NT2/D1 (cell line): ENCODE results near the gene CTIF.

ENCODE experiments used
- DNase-seq: peaks from one replicate; pipeline ENCODE4 v3.0.0-alpha.2; 2011; ENCODE audit warnings: low read depth, low spot score
- H3K27me3 ChIP-seq: 2 replicates; pipeline ENCODE4 v1.6.0; 2011; ENCODE audit warnings: mild to moderate bottlenecking; ENCODE audit not compliant: insufficient read length, insufficient read depth
- H3K36me3 ChIP-seq: 2 replicates; pipeline ENCODE4 v1.6.1; 2011; ENCODE audit warnings: mild to moderate bottlenecking, low read length, mixed read lengths; ENCODE audit not compliant: insufficient read depth, insufficient read length
- H3K4me1 ChIP-seq: 2 replicates; pipeline ENCODE4 v1.5.1; 2011; ENCODE audit not compliant: insufficient read depth, insufficient read length
- H3K4me3 ChIP-seq: 2 replicates; pipeline ENCODE4 v1.5.1; 2011; ENCODE audit warnings: low read depth; ENCODE audit not compliant: insufficient read length
- H3K9ac ChIP-seq: 2 replicates; pipeline ENCODE4 v1.6.0; 2011; ENCODE audit warnings: low read depth; ENCODE audit not compliant: insufficient read length
- H3K9me3 ChIP-seq: 2 replicates; pipeline ENCODE4 v1.5.1; 2011; ENCODE audit warnings: mild to moderate bottlenecking, low read length; ENCODE audit not compliant: insufficient read depth
- SUZ12 ChIP-seq: IDR thresholded peaks from 2 replicates; pipeline ENCODE4 v1.6.1; 2011; ENCODE audit not compliant: insufficient read length, insufficient read depth; ENCODE audit errors: extremely low read depth
- YY1 ChIP-seq: IDR thresholded peaks from 2 replicates; pipeline ENCODE4 v1.6.1; 2011; ENCODE audit not compliant: insufficient read length, insufficient read depth
- ZNF274 ChIP-seq: IDR thresholded peaks from 2 replicates; pipeline ENCODE4 v1.6.1; 2011; ENCODE audit warnings: mild to moderate bottlenecking, low read depth, low read length

Gene CTIF

DNA sequence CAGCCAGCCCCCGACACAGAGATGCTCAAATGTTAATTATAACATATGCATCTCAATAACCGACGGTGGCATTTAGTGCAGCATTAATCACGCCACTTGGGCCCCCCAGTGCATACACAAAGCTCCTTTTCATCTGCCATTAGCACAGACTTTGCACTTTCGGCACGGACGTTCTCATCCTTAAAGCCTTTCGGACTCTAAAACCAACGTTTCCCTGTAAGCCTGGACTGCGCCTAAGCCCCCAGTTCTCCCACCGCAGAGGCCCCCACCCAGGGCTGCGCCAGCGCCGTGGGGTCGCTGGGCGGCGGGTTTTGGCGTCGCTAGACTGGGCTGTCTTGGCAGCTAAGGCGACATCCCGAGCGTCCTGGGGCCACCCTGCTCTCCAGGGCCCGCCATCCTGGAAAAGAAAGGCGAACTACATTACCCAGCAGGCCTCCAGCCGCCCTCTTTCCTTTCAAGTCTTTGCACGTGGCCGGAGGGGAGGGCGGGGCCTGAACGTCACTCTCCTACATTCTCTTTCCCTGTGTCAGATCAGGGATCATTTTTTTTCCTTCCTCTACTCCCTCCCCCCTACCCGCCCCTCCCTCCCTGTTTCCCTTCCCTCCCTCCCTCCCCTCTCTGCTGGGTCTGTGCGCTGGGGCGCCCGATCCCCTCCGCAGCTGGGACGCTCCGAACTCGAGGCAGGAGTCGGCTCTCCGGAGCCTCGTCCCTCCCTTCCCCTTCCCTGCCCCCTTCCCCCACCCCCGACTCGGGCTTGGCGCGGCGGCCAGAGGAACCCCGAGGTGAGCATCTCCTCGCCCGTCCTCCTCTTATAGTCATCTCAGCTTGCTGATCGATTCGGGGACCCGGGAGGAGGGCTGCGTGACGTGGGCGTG is at the start of gene CTIF:
Gene CTIF (plus strand): TSS at position 501 of the 875 bp plus-strand sequence. CDS start 80,535 bp downstream, outside the sequence.
- TF ChIP-seq YY1 = peak; percentile 72
- no peak for TF ChIP-seq SUZ12
- Histone ChIP-seq H3K27me3 (no peaks in the 10 kb centered on the region), H3K9me3 (no peaks in the 10 kb centered on the region), H3K9ac (peak within 1 kb of the TSS; percentile 80), H3K4me3 (peak within 1 kb of the TSS; percentile 71), H3K4me1 (no peaks in the 10 kb centered on the region), H3K36me3 (peaks cover 1% of the 10 kb centered on the region)
- peak; percentile 95 for DNase-seq

DNA sequence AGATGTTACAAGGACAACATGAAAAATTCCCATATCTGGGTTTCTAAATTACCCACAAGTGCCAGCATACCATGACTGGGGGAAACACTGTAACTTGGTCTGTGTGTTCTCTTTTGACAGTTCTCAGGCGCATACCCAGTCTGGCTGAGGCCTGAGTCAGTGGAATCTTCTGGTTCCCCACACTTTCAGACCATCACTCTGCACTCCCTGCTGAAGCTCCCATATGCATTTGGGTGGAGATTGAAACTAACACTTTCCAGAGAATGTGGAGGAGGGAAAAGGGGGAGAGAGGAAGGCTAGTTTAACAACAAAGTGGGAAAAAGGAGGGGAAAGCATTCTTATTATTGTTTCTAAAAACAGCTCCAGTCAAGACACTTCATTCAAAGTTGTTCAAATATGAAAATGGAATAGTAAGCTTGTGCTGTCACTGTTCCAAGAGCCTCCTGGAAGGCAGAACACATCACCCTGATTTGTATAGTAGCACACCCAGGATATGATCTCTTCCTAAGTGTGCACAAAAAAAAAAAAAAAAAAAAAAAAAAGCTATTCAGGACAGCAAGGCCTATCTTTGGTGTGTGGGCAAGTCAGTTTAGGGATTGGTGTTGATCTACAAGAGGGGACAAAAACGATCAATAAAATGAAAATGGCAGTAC is 48.1 kb upstream of the CTIF start:
- Histone ChIP-seq H3K9me3 (no peaks in the 10 kb centered on the region), H3K36me3 (no peaks in the 10 kb centered on the region), H3K4me3 (no peak overlapping the region), H3K9ac (no peak overlapping the region), H3K4me1 (peaks cover 3% of the 10 kb centered on the region), H3K27me3 (no peaks in the 10 kb centered on the region)
- TF ChIP-seq YY1 (no peak), SUZ12 (no peak), ZNF274 (no peak)
- no peak for DNase-seq

- no peaks in the 10 kb centered on the region for H3K36me3 ChIP-seq
- no peak for TF ChIP-seq YY1
- TF ChIP-seq SUZ12 = no peak
- TF ChIP-seq ZNF274 = no peak
- no peak for DNase-seq
- H3K27me3 ChIP-seq = no peaks in the 10 kb centered on the region
- H3K9me3 ChIP-seq = no peaks in the 10 kb centered on the region
- no peak overlapping the region for H3K9ac ChIP-seq
- H3K4me1 ChIP-seq = peaks cover 3% of the 10 kb centered on the region
- no peak overlapping the region for H3K4me3 ChIP-seq
Measured at GRCh38 chr18:48492880-48493279, 46.0 kb upstream of the CTIF start.

GRCh38 chr18:48493434-48494230 is 45.2 kb upstream of the CTIF start:
- no peaks in the 10 kb centered on the region for H3K36me3 ChIP-seq
- H3K4me1 ChIP-seq = no peaks in the 10 kb centered on the region
- no peaks in the 10 kb centered on the region for H3K27me3 ChIP-seq
- TF ChIP-seq ZNF274 (no peak), SUZ12 (no peak), YY1 (no peak)
- H3K9ac ChIP-seq = no peak overlapping the region
- no peaks in the 10 kb centered on the region for H3K9me3 ChIP-seq
- DNase-seq = no peak
- no peak overlapping the region for H3K4me3 ChIP-seq

GRCh38 chr18:48497863-48498262 is 41.0 kb upstream of the CTIF start:
- TF ChIP-seq YY1 (no peak), SUZ12 (no peak), ZNF274 (no peak)
- Histone ChIP-seq H3K9me3 (no peaks in the 10 kb centered on the region), H3K4me1 (no peaks in the 10 kb centered on the region), H3K27me3 (no peaks in the 10 kb centered on the region), H3K9ac (no peak overlapping the region), H3K4me3 (no peak overlapping the region), H3K36me3 (no peaks in the 10 kb centered on the region)
- no peak for DNase-seq

DNA sequence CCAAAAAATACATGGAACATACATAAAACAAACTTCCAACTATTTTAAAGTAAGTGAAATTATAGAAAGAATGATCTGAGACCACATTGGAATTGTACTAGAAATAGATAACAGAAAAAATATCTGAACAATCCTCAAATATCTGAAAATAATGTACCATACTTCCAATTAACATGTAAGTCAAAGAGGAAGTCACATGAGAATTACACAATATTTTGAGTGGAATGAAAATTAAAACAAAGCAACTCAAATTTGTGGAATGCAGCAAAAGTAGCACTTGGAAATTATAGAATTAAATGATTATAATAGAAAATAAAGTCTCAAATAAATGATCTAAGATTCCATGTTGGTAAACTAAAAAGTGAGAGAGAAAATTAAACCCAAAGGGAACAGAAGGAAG is 38.3 kb upstream of the CTIF start:
- no peaks in the 10 kb centered on the region for H3K36me3 ChIP-seq
- H3K4me3 ChIP-seq = no peak overlapping the region
- no peaks in the 10 kb centered on the region for H3K27me3 ChIP-seq
- H3K9me3 ChIP-seq = peaks cover 7% of the 10 kb centered on the region
- no peaks in the 10 kb centered on the region for H3K4me1 ChIP-seq
- DNase-seq = no peak
- TF ChIP-seq SUZ12 (no peak), ZNF274 (no peak), YY1 (no peak)
- H3K9ac ChIP-seq = no peak overlapping the region
